Left ventricle myocardium inferior (tissue), 1 donor: ENCODE results near the gene S100A14. TPM values are rescaled to one million over a fixed set of nuclear protein-coding genes. Genes with fewer than 3 reads are reported as not detected.

Source experiments
- DNase-seq: peaks from one replicate; pipeline ENCODE4 v3.0.0-alpha.2; 2020
- H3K27ac ChIP-seq: fragments of 200-600 bp; replicated peaks from 2 replicates; pipeline ENCODE4 v1.8.0; 2021
- H3K27me3 ChIP-seq: fragments of 200-600 bp; 2 replicates; pipeline ENCODE4 v1.8.0; 2021; ENCODE audit warnings: low read depth
- H3K36me3 ChIP-seq: fragments of 200-600 bp; 2 replicates; pipeline ENCODE4 v1.8.0; 2021
- H3K4me1 ChIP-seq: fragments of 200-600 bp; 2 replicates; pipeline ENCODE4 v1.8.0; 2021
- H3K4me3 ChIP-seq: fragments of 200-600 bp; 2 replicates; pipeline ENCODE4 v1.8.0; 2021; ENCODE audit warnings: mild to moderate bottlenecking, moderate library complexity
- H3K9me3 ChIP-seq: fragments of 200-600 bp; replicated peaks from 2 replicates; pipeline ENCODE4 v1.8.0; 2021
- CTCF ChIP-seq: fragments of 200-600 bp; IDR thresholded peaks from 2 replicates; pipeline ENCODE4 v1.8.0; 2021; ENCODE audit warnings: antibody characterized with exemption, mild to moderate bottlenecking, borderline replicate concordance
- intact Hi-C: fragments of 100-400 bp; cut with micrococcal nuclease; formaldehyde crosslinking; loops from one replicate; pipeline ENCODE4 v1.11.0; 2022
- total RNA-seq: library from RNA; stranded (reverse); fragmentation: NEBNext Ultra II Directional; extraction: Animal tissue kit (Norgen Biotek cat#: 25700); gene quantifications from one replicate; pipeline ENCODE4 v1.2.1, GENCODE V29; 2021
- donor health status: DM: no; HTN: yes; CAD: no; lungs with severe emphysema.

S100A14 gene
- total RNA-seq, 1 donor from 2014 or later, result 6.5 TPM

- Histone ChIP-seq H3K4me3 (peak overlapping the region; percentile 66), H3K4me1 (peaks cover 64% of the 10 kb centered on the region), H3K27ac (peak overlapping the region; percentile 100), H3K36me3 (peaks cover 46% of the 10 kb centered on the region), H3K27me3 (no peaks in the 10 kb centered on the region), H3K9me3 (no peaks in the 10 kb centered on the region)
- no peak for TF ChIP-seq CTCF
- intact Hi-C loops, result no loop called here
- DNase-seq, result no peak
These were observed 9.0 kb upstream of the S100A14 start for GRCh38 chr1:153624965-153625611.

- no peaks in the 10 kb centered on the region for H3K9me3 ChIP-seq
- H3K27ac ChIP-seq, result no peak overlapping the region
- no peaks in the 10 kb centered on the region for H3K27me3 ChIP-seq
- H3K4me3 ChIP-seq, result no peak overlapping the region
- H3K36me3 ChIP-seq, result peaks cover 64% of the 10 kb centered on the region
- intact Hi-C loops, result no loop called here
- no peak for TF ChIP-seq CTCF
- H3K4me1 ChIP-seq, result peaks cover 46% of the 10 kb centered on the region
- no peak for DNase-seq
These were observed 7.0 kb upstream of the S100A14 start for GRCh38 chr1:153623101-153623500.

DNA sequence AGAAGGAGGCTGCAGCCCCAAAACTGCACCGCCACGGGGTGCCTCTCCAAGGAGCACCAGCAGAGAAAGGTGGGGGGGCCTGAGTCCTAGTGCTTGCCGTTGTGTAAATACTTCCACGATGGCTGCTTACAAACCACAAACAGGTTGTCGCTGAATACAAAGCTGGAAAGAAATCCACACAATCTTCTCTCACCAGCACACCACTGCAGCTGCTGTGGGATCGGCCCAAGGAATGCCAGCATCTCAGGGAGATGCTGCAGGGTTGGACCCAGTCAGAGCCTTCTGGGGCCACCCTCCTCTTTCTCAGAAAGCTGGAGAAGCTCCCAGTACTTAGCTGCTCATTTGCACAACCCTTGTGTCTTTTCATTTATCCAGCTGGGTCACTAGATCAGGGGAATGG is 3.0 kb upstream of the S100A14 start:
- no peaks in the 10 kb centered on the region for H3K9me3 ChIP-seq
- DNase-seq, result no peak
- H3K36me3 ChIP-seq, result peaks cover 58% of the 10 kb centered on the region
- H3K4me3 ChIP-seq, result no peak overlapping the region
- no peaks in the 10 kb centered on the region for H3K27me3 ChIP-seq
- intact Hi-C loops, result no loop called here
- no peak for TF ChIP-seq CTCF
- peaks cover 27% of the 10 kb centered on the region for H3K4me1 ChIP-seq
- no peak overlapping the region for H3K27ac ChIP-seq

DNA sequence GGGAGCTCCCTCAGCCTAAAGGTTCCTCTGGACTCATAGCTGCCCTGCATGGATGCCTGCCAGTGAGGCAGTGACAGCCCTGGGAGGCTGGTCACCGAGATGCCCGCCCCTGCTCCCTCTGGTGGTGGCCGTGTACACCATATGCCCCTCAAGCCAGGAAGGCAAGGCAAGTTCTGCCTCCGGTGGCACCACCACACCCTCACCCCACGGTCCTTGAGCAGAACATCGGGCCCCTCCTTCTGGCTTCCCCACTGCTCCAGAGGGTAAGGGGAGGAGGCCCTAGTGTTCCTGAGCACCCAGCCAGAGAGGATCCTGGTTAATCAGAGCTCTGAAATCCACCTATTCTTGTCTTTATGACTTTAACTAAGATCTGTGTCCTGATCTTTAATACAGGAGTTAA is 1.5 kb upstream of the S100A14 start:
- H3K27me3 ChIP-seq, result no peaks in the 10 kb centered on the region
- no peak for TF ChIP-seq CTCF
- H3K9me3 ChIP-seq, result no peaks in the 10 kb centered on the region
- H3K4me3 ChIP-seq, result no peak overlapping the region
- peaks cover 26% of the 10 kb centered on the region for H3K4me1 ChIP-seq
- peaks cover 44% of the 10 kb centered on the region for H3K36me3 ChIP-seq
- DNase-seq, result no peak
- H3K27ac ChIP-seq, result no peak overlapping the region
- intact Hi-C loops, result no loop called here

GRCh38 chr1:153616917-153617311 is 789 bp upstream of the S100A14 start:
- no peaks in the 10 kb centered on the region for H3K27me3 ChIP-seq
- peaks cover 29% of the 10 kb centered on the region for H3K4me1 ChIP-seq
- H3K27ac ChIP-seq, result peak overlapping the region; percentile 68
- intact Hi-C loops, result no loop called here
- no peak for TF ChIP-seq CTCF
- no peaks in the 10 kb centered on the region for H3K9me3 ChIP-seq
- H3K4me3 ChIP-seq, result no peak overlapping the region
- peaks cover 37% of the 10 kb centered on the region for H3K36me3 ChIP-seq
- DNase-seq, result no peak
